Esophagus squamous epithelium (tissue), 5 donors: ENCODE measurements around the gene KDM7A. TPM values are rescaled to one million over a fixed set of nuclear protein-coding genes. Genes with fewer than 3 reads are reported as not detected.

Experiments used
- DNase-seq: peaks from one replicate; lab custom pipeline; 2025; lab: John Stamatoyannopoulos, UW
- H3K27ac ChIP-seq, 4 donors: fragments of 200-600 bp; sonication (generic); one replicate each; pipeline ENCODE4 v1.5.1; 2016 to 2019; ENCODE audit warnings: mild to moderate bottlenecking in 1 of 4
- H3K27me3 ChIP-seq, 4 donors: fragments of 200-600 bp; sonication (generic); 1 replicate in 3 of 4; 2 replicates in 1 of 4; pipeline versions ENCODE4 v1.5.1 to v1.6.0; 2017 to 2021; ENCODE audit warnings: antibody characterized with exemption in 1 of 4
- H3K36me3 ChIP-seq, 3 donors: fragments of 200-600 bp; sonication (generic); one replicate each; pipeline ENCODE4 v1.5.1; 2016 to 2019
- H3K4me1 ChIP-seq, 3 donors: fragments of 200-600 bp; sonication (generic); one replicate each; pipeline ENCODE4 v1.5.1; 2017 to 2019
- H3K4me3 ChIP-seq, 4 donors: fragments of 200-600 bp; sonication (generic); 1 replicate in 3 of 4; 2 replicates in 1 of 4; pipeline ENCODE4 v1.5.1; 2016 to 2019; ENCODE audit warnings: mild to moderate bottlenecking in 2 of 4, moderate library complexity in 1 of 4
- H3K9me3 ChIP-seq, 3 donors: fragments of 200-600 bp; sonication (generic); one replicate each; pipeline ENCODE4 v1.5.1; 2016 to 2019
- CTCF ChIP-seq, 6 experiments: fragments of 450-650 bp in 4 of 6; fragments of 200-600 bp in 2 of 6; sonication (generic) in 2 of 6; IDR thresholded peaks; one replicate each; pipeline ENCODE4 v1.5.1; 2016 to 2019; ENCODE audit warnings: antibody characterized with exemption in 6 of 6, mild to moderate bottlenecking in 4 of 6, moderate library complexity in 4 of 6
- POLR2A ChIP-seq, 4 donors: fragments of 450-650 bp; IDR thresholded peaks; one replicate each; pipeline ENCODE4 v1.6.1; 2017; ENCODE audit warnings: antibody characterized with exemption in 4 of 4, mild to moderate bottlenecking in 4 of 4, moderate library complexity in 3 of 4
- WGBS, 2 donors: methylation state at CpG; one replicate each; pipeline ENCODE4 v1.1.5; 2018; 5-methylcytosine and 5-hydroxymethylcytosine counted together
- intact Hi-C: fragments of 100-400 bp; cut with DNase I; formaldehyde crosslinking; loops from one replicate; pipeline ENCODE4 v1.15.0; 2022
- total RNA-seq, 4 donors: library from RNA; depleted of rRNA; stranded (reverse); fragments of >200 nt; gene quantifications; one replicate each; pipeline ENCODE4 v1.1.0, GENCODE V29; 2016
- donor health status: DM: yes; HTN: yes; CAD: no.

The KDM7A gene
- total RNA-seq, 4 donors from 2014 or later: 11.5 to 28.3 (median 19.9) TPM

- TF ChIP-seq POLR2A (IDR thresholded peaks at IDR 0.05): no peak
- no peak for TF ChIP-seq CTCF (IDR thresholded peaks at IDR 0.05)
- Histone ChIP-seq H3K9me3 (no peaks in the 10 kb centered on the region), H3K27me3 (no peaks in the 10 kb centered on the region), H3K27ac (no peak overlapping the region), H3K4me1 (peaks cover 0 to 18% (median 4%) of the 10 kb centered on the region in 3 donors), H3K4me3 (no peak overlapping the region), H3K36me3 (peaks cover 0 to 71% (median 9%) of the 10 kb centered on the region in 3 donors)
- 77 to 81% methylated on average over 6 of the region's 6 CpGs for WGBS, 2 donors
- DNase-seq: no peak
- intact Hi-C loops: no loop called here
These were observed 131.1 kb downstream of the KDM7A start for GRCh38 chr7:140045697-140046096.

GRCh38 chr7:140044251-140044650, 132.5 kb downstream of the KDM7A start:
- H3K27ac ChIP-seq: no peak overlapping the region
- TF ChIP-seq CTCF (IDR thresholded peaks at IDR 0.05): no peak
- TF ChIP-seq POLR2A (IDR thresholded peaks at IDR 0.05): no peak
- peaks cover 0 to 85% (median 10%) of the 10 kb centered on the region in 3 donors for H3K36me3 ChIP-seq
- H3K9me3 ChIP-seq: no peaks in the 10 kb centered on the region
- peaks cover 0 to 8% (median 1%) of the 10 kb centered on the region in 3 donors for H3K4me1 ChIP-seq
- intact Hi-C loops: no loop called here
- WGBS, 2 donors: 75 to 87% methylated on average over 6 of the region's 6 CpGs
- no peak for DNase-seq
- no peaks in the 10 kb centered on the region for H3K27me3 ChIP-seq
- H3K4me3 ChIP-seq: no peak overlapping the region

GRCh38 chr7:140042386-140042670, 134.5 kb downstream of the KDM7A start:
- no peak for DNase-seq
- Histone ChIP-seq H3K4me1 (no peaks in the 10 kb centered on the region), H3K4me3 (no peak overlapping the region), H3K27me3 (no peaks in the 10 kb centered on the region), H3K27ac (no peak overlapping the region), H3K36me3 (peaks cover 0 to 95% (median 17%) of the 10 kb centered on the region in 3 donors), H3K9me3 (no peaks in the 10 kb centered on the region)
- intact Hi-C loops: no loop called here
- TF ChIP-seq CTCF (IDR thresholded peaks at IDR 0.05): no peak
- no peak for TF ChIP-seq POLR2A (IDR thresholded peaks at IDR 0.05)
- 86 to 92% methylated on average over 10 of the region's 10 CpGs for WGBS, 2 donors

GRCh38 chr7:140041659-140042385, 135.0 kb downstream of the KDM7A start:
- H3K4me3 ChIP-seq: no peak overlapping the region
- no peak overlapping the region for H3K27ac ChIP-seq
- peaks cover 0 to 95% (median 20%) of the 10 kb centered on the region in 3 donors for H3K36me3 ChIP-seq
- no peaks in the 10 kb centered on the region for H3K9me3 ChIP-seq
- intact Hi-C loops: no loop called here
- TF ChIP-seq POLR2A (IDR thresholded peaks at IDR 0.05): no peak
- no peak for TF ChIP-seq CTCF (IDR thresholded peaks at IDR 0.05)
- H3K4me1 ChIP-seq: no peaks in the 10 kb centered on the region
- H3K27me3 ChIP-seq: no peaks in the 10 kb centered on the region
- DNase-seq: no peak
- 91% methylated on average over 11 of the region's 12 CpGs for WGBS, 2 donors

- Histone ChIP-seq H3K4me1 (no peaks in the 10 kb centered on the region), H3K27me3 (no peaks in the 10 kb centered on the region), H3K36me3 (peaks cover 0 to 93% (median 20%) of the 10 kb centered on the region in 3 donors), H3K27ac (no peak overlapping the region), H3K9me3 (no peaks in the 10 kb centered on the region), H3K4me3 (no peak overlapping the region)
- 93% methylated on average over 3 of the region's 12 CpGs; no CpG with 5 or more reads in 1 of the 2 donors for WGBS, 2 donors
- TF ChIP-seq CTCF (IDR thresholded peaks at IDR 0.05) (no peak), POLR2A (IDR thresholded peaks at IDR 0.05) (no peak)
- no peak for DNase-seq
- intact Hi-C loops: no loop called here
These were observed 136.9 kb downstream of the KDM7A start for GRCh38 chr7:140039896-140040295.
